ENCODE results near the gene C2orf69.
"Not testable (repeated sequence)": the region's sequence is repeated elsewhere in the genome, so short reads cannot be mapped to it uniquely, and the experiment has no call there.

Gene C2orf69

GRCh38 chr2:199912553-199913114 is 1.5 kb downstream of the C2orf69 start:
- DNase-seq (ENCODE audit: low read depth), result not testable (repeated sequence)
- peak overlapping the region; percentile 96 for H3K4me3 ChIP-seq (ENCODE audit: low read depth, low read length)

- DNase-seq (ENCODE audit: low read depth), result no peak
- H3K4me3 ChIP-seq (ENCODE audit: low read depth, low read length), result no peak overlapping the region
These were observed 3.4 kb downstream of the C2orf69 start for GRCh38 chr2:199914372-199914958.

GRCh38 chr2:199916980-199917379 is 5.9 kb downstream of the C2orf69 start:
- no peak overlapping the region for H3K4me3 ChIP-seq (ENCODE audit: low read depth, low read length)
- no peak for DNase-seq (ENCODE audit: low read depth)

- H3K4me3 ChIP-seq (ENCODE audit: low read depth, low read length), result no peak overlapping the region
- DNase-seq (ENCODE audit: low read depth), result no peak
These were observed 11.8 kb downstream of the C2orf69 start for GRCh38 chr2:199922856-199923255.

- no peak overlapping the region for H3K4me3 ChIP-seq (ENCODE audit: low read depth, low read length)
- no peak for DNase-seq (ENCODE audit: low read depth)
These were observed 12.8 kb downstream of the C2orf69 start for GRCh38 chr2:199923924-199924323.

GRCh38 chr2:199926806-199927205 is 15.7 kb downstream of the C2orf69 start:
- H3K4me3 ChIP-seq (ENCODE audit: low read depth, low read length), result no peak overlapping the region
- DNase-seq (ENCODE audit: low read depth), result no peak

GRCh38 chr2:199928226-199928625 is 17.1 kb downstream of the C2orf69 start:
- DNase-seq (ENCODE audit: low read depth), result no peak
- no peak overlapping the region for H3K4me3 ChIP-seq (ENCODE audit: low read depth, low read length)

GRCh38 chr2:199928626-199929025 is 17.5 kb downstream of the C2orf69 start:
- no peak overlapping the region for H3K4me3 ChIP-seq (ENCODE audit: low read depth, low read length)
- DNase-seq (ENCODE audit: low read depth), result no peak

GRCh38 chr2:199929262-199929661 is 18.2 kb downstream of the C2orf69 start:
- no peak for DNase-seq (ENCODE audit: low read depth)
- no peak overlapping the region for H3K4me3 ChIP-seq (ENCODE audit: low read depth, low read length)

- H3K4me3 ChIP-seq (ENCODE audit: low read depth, low read length), result no peak overlapping the region
- DNase-seq (ENCODE audit: low read depth), result peak; percentile 31
These were observed 21.3 kb downstream of the C2orf69 start for GRCh38 chr2:199932312-199932855.

GRCh38 chr2:199933466-199933865 is 22.4 kb downstream of the C2orf69 start:
- no peak overlapping the region for H3K4me3 ChIP-seq (ENCODE audit: low read depth, low read length)
- no peak for DNase-seq (ENCODE audit: low read depth)

GRCh38 chr2:199936554-199936953 is 25.5 kb downstream of the C2orf69 start:
- DNase-seq (ENCODE audit: low read depth), result no peak
- H3K4me3 ChIP-seq (ENCODE audit: low read depth, low read length), result no peak overlapping the region

GRCh38 chr2:199940373-199940772 is 29.3 kb downstream of the C2orf69 start:
- no peak for DNase-seq (ENCODE audit: low read depth)
- H3K4me3 ChIP-seq (ENCODE audit: low read depth, low read length), result no peak overlapping the region

- no peak for DNase-seq (ENCODE audit: low read depth)
- H3K4me3 ChIP-seq (ENCODE audit: low read depth, low read length), result no peak overlapping the region
These were observed 32.3 kb downstream of the C2orf69 start for GRCh38 chr2:199943373-199943772.

- H3K4me3 ChIP-seq (ENCODE audit: low read depth, low read length), result no peak overlapping the region
- no peak for DNase-seq (ENCODE audit: low read depth)
These were observed 35.1 kb downstream of the C2orf69 start for GRCh38 chr2:199946196-199946595.

GRCh38 chr2:199946836-199947235 is 35.7 kb downstream of the C2orf69 start:
- no peak for DNase-seq (ENCODE audit: low read depth)
- no peak overlapping the region for H3K4me3 ChIP-seq (ENCODE audit: low read depth, low read length)

- no peak for DNase-seq (ENCODE audit: low read depth)
- H3K4me3 ChIP-seq (ENCODE audit: low read depth, low read length), result no peak overlapping the region
These were observed 39.3 kb downstream of the C2orf69 start for GRCh38 chr2:199950396-199950795.

GRCh38 chr2:199951023-199951422 is 39.9 kb downstream of the C2orf69 start:
- H3K4me3 ChIP-seq (ENCODE audit: low read depth, low read length), result no peak overlapping the region
- no peak for DNase-seq (ENCODE audit: low read depth)

GRCh38 chr2:199955007-199955338 is 43.9 kb downstream of the C2orf69 start:
- DNase-seq (ENCODE audit: low read depth), result no peak
- H3K4me3 ChIP-seq (ENCODE audit: low read depth, low read length), result peak overlapping the region; percentile 84

- DNase-seq (ENCODE audit: low read depth), result peak; percentile 45
These were observed 44.4 kb downstream of the C2orf69 start, which contains the start of the genes MAIP1 and TYW5 for GRCh38 chr2:199955339-199956061. MAIP1 (plus strand) TSS chr2:199955582; CDS start chr2:199955799, 217 bp downstream. TYW5 (minus strand) TSS chr2:199955491; CDS start chr2:199955470, 21 bp downstream.

GRCh38 chr2:199956062-199956380 is 44.9 kb downstream of the C2orf69 start:
- peak overlapping the region; percentile 84 for H3K4me3 ChIP-seq (ENCODE audit: low read depth, low read length)
- no peak for DNase-seq (ENCODE audit: low read depth)

More at GRCh38 chr2:199955339-199956061, 44.4 kb downstream of the C2orf69 start, which contains the start of the genes MAIP1 and TYW5:
- peak within 1 kb of the TSS; percentile 84 for H3K4me3 ChIP-seq (ENCODE audit: low read depth, low read length)
